Measurements from ENCODE around the gene NDUFC1. TPM values are rescaled to one million over a fixed set of nuclear protein-coding genes. Genes with fewer than 3 reads are reported as not detected.

NDUFC1 gene
- total RNA-seq (100 to 1,000 TPM in 6 of 9 donors, 10 to 100 TPM in 3; 55.1 to 152 (median 106) TPM), polyA plus RNA-seq (100 to 1,000 TPM in 2 of 3 donors, 10 to 100 TPM in 1; 99.7 to 235 (median 115) TPM)
- long read RNA-seq, donor 1, transcript NDUFC1-210 (5 exons, 725 nt) = major isoform, 11 of 368 reads
- long read RNA-seq, donor 1, partial matches to known transcripts = 330 of 368 reads
- long read RNA-seq, donor 1, other reads (novel, unspliced or antisense) = 20 of 368 reads
- long read RNA-seq, donor 2, transcript NDUFC1-210 (5 exons, 725 nt) = major isoform, 12 of 294 reads
- long read RNA-seq, donor 2, partial matches to known transcripts = 270 of 294 reads
- long read RNA-seq, donor 2, other reads (novel, unspliced or antisense) = 7 of 294 reads
- long read RNA-seq, donor 3, transcript NDUFC1-210 (5 exons, 725 nt) = major isoform, 7 of 299 reads
- long read RNA-seq, donor 3, partial matches to known transcripts = 282 of 299 reads
- long read RNA-seq, donor 3, other reads (novel, unspliced or antisense) = 5 of 299 reads
- long read RNA-seq, donor 4, transcript NDUFC1-210 (5 exons, 725 nt) = major isoform, 11 of 345 reads
- long read RNA-seq, donor 4, partial matches to known transcripts = 317 of 345 reads
- long read RNA-seq, donor 4, other reads (novel, unspliced or antisense) = 13 of 345 reads
- long read RNA-seq, donor 5, transcript NDUFC1-210 (5 exons, 725 nt) = major isoform, 22 of 303 reads
- long read RNA-seq, donor 5, transcript NDUFC1-209 (5 exons, 1,198 nt) = minor isoform, 11 of 303 reads
- long read RNA-seq, donor 5, partial matches to known transcripts = 247 of 303 reads
- long read RNA-seq, donor 5, other reads (novel, unspliced or antisense) = 20 of 303 reads
- long read RNA-seq, donor 6, transcript NDUFC1-210 (5 exons, 725 nt) = minor isoform, 5 of 300 reads
- long read RNA-seq, donor 6, transcript NDUFC1-209 (5 exons, 1,198 nt) = major isoform, 7 of 300 reads
- long read RNA-seq, donor 6, partial matches to known transcripts = 270 of 300 reads
- long read RNA-seq, donor 6, other reads (novel, unspliced or antisense) = 16 of 300 reads
- long read RNA-seq, donor 7, partial matches to known transcripts = 159 of 163 reads
- long read RNA-seq, donor 7, other reads (novel, unspliced or antisense) = 0 of 163 reads
- long read RNA-seq, donor 8, transcript NDUFC1-210 (5 exons, 725 nt) = major isoform, 13 of 305 reads
- long read RNA-seq, donor 8, partial matches to known transcripts = 276 of 305 reads
- long read RNA-seq, donor 8, other reads (novel, unspliced or antisense) = 13 of 305 reads
- long read RNA-seq, donor 9, transcript NDUFC1-210 (5 exons, 725 nt) = major isoform, 9 of 239 reads
- long read RNA-seq, donor 9, partial matches to known transcripts = 221 of 239 reads
- long read RNA-seq, donor 9, other reads (novel, unspliced or antisense) = 8 of 239 reads
- long read RNA-seq, donor 10, partial matches to known transcripts = 124 of 134 reads
- long read RNA-seq, donor 10, other reads (novel, unspliced or antisense) = 5 of 134 reads

DNA sequence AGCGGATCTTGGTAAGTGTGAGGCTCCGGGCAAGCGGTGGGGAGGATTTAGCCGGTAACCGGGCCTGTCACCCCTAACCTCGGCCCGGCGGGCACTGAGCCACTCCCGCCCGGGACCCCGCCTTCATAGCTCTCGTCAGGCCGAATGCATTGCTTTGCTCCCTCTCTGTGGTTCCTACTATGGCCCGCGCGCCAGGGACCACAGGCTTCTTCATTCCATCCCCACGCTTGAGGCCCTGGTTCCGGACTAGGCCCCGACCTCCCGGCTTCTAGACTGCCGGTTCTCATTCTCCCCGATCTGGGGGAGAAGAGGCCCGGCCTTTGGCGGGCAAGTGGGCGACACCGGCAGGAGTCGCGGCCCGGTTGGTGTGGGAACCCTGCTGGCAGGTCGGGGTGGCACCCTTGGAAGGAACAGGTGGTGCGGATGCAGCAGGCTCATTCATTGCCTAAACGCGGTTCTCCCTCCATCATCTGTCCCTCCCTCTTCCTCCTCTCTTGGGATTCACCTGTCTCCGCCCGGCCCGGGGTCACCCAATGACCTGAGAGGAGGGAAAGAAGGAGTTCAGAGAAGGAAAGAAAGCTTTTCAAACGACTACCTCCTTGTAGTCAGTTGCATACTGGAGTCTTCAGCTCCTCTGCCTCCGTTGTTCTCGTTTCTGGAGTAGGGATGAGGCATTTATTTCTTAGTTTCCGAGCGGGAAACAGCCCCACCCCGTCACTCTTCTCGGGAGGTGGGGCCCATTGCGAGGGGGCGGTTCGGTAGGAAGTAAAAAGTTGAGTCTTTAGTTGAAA is at the start of gene NDUFC1:
NDUFC1 (minus strand) TSS at position 657 of the 791 bp plus-strand sequence. CDS start 6,679 bp downstream, outside the sequence.
- Histone ChIP-seq H3K36me3 (replicated peaks in 1 of 2) (no peaks in the 10 kb centered on the region), H3K27ac (peak within 1 kb of the TSS; percentile 82 to 98 (median 94)), H3K9me3 (replicated peaks in 1 of 3) (no peaks in the 10 kb centered on the region), H3K4me1 (replicated peaks in 1 of 2) (peaks cover 18 to 40% of the 10 kb centered on the region in 2 donors), H3K4me3 (peak within 1 kb of the TSS; percentile 76 to 97 (median 89)), H3K27me3 (no peaks in the 10 kb centered on the region)
- TF ChIP-seq, protein P1, sequence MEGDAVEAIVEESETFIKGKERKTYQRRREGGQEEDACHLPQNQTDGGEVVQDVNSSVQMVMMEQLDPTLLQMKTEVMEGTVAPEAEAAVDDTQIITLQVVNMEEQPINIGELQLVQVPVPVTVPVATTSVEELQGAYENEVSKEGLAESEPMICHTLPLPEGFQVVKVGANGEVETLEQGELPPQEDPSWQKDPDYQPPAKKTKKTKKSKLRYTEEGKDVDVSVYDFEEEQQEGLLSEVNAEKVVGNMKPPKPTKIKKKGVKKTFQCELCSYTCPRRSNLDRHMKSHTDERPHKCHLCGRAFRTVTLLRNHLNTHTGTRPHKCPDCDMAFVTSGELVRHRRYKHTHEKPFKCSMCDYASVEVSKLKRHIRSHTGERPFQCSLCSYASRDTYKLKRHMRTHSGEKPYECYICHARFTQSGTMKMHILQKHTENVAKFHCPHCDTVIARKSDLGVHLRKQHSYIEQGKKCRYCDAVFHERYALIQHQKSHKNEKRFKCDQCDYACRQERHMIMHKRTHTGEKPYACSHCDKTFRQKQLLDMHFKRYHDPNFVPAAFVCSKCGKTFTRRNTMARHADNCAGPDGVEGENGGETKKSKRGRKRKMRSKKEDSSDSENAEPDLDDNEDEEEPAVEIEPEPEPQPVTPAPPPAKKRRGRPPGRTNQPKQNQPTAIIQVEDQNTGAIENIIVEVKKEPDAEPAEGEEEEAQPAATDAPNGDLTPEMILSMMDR (IDR thresholded peaks at IDR 0.05) = peak in 3 of 6 experiments; percentile 20 to 49 (median 45)
- TF ChIP-seq POLR2A (IDR thresholded peaks at IDR 0.05) = peak in 1 of 2 donors; percentile 62
- 0 to 1% (median 0%) methylated on average over 15 to 46 of the region's 46 CpGs for WGBS, 4 donors
- intact Hi-C loops (cut with DNase I) = no loop called here
- DNase-seq = peak; percentile 52 to 72 (median 62)

DNA sequence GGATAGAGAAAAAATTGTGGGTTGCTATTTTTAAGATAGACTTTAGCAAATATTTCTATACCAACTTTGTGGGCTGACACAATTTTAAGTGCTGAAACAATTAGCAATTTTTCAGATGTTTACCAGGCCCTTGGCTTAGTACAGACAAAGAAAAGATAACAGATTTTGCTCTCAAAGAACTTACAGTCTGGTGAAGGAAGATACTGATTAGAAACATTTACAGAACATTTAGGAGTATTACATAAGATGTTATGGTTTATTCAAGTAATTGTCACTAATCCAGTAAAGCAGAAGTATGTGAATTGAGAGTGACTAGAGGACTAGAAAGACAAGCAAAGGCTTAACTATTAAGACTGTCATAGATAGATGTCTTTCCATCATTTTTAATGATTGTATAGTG is 35.3 kb upstream of the NDUFC1 start:
- no peak overlapping the region for H3K27ac ChIP-seq
- no peak overlapping the region for H3K4me3 ChIP-seq
- intact Hi-C loops (cut with DNase I) = no loop called here
- H3K9me3 ChIP-seq (replicated peaks in 1 of 3) = no peaks in the 10 kb centered on the region
- H3K36me3 ChIP-seq (replicated peaks in 1 of 2) = peaks cover 0 to 14% of the 10 kb centered on the region in 2 donors
- no peaks in the 10 kb centered on the region for H3K27me3 ChIP-seq
- TF ChIP-seq POLR2A (IDR thresholded peaks at IDR 0.05) = no peak
- TF ChIP-seq, protein P1 (IDR thresholded peaks at IDR 0.05) = no peak
- no peak for DNase-seq
- H3K4me1 ChIP-seq (replicated peaks in 1 of 2) = peaks cover 7 to 25% of the 10 kb centered on the region in 2 donors

DNA sequence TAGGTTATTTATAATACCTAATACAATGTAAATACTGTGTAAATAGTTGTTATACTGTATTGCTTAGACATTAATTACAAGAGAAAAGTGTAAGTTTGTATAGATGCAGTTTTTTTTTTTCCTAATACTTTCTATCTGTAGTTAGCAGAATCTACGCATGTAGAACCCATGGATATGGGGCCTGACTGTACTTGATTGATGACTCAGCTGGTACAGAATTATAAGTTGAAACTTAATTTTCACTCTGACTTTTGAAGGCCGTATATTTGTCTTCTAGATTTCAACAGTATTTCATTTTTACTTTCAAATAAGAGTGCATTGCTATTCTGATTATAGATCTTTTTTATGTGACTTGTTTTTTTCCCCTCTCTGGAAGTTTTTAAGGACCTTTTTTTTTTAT is 30.8 kb upstream of the NDUFC1 start:
- 46 to 52% (median 48%) methylated on average over 2 of the region's 2 CpGs for WGBS, 4 donors
- no peaks in the 10 kb centered on the region for H3K9me3 ChIP-seq (replicated peaks in 1 of 3)
- TF ChIP-seq POLR2A (IDR thresholded peaks at IDR 0.05) = no peak
- TF ChIP-seq, protein P1 (IDR thresholded peaks at IDR 0.05) = no peak
- H3K4me1 ChIP-seq (replicated peaks in 1 of 2) = peaks cover 0 to 20% of the 10 kb centered on the region in 2 donors
- intact Hi-C loops (cut with DNase I) = no loop called here
- H3K27me3 ChIP-seq = no peaks in the 10 kb centered on the region
- peak overlapping the region in 2 of 5 donors; percentile 2 to 40 for H3K27ac ChIP-seq
- peaks cover 0 to 4% of the 10 kb centered on the region in 2 donors for H3K36me3 ChIP-seq (replicated peaks in 1 of 2)
- no peak for DNase-seq
- no peak overlapping the region for H3K4me3 ChIP-seq
